Colonic mucosa (tissue), 4 donors: ENCODE results near the gene TSHZ2. TPM values are rescaled to one million over a fixed set of nuclear protein-coding genes. Genes with fewer than 3 reads are reported as not detected.

Experiments
- DNase-seq: peaks from one replicate; pipeline ENCODE4 v3.0.0-alpha.2; 2020
- H3K27ac ChIP-seq: fragments of 200-600 bp; one replicate; pipeline ENCODE4 v1.8.0; 2021
- H3K27me3 ChIP-seq: fragments of 200-600 bp; one replicate; pipeline ENCODE4 v1.8.0; 2021
- H3K36me3 ChIP-seq: fragments of 200-600 bp; one replicate; pipeline ENCODE4 v1.8.0; 2021
- H3K4me1 ChIP-seq: fragments of 200-600 bp; one replicate; pipeline ENCODE4 v1.8.0; 2021; ENCODE audit warnings: mild to moderate bottlenecking
- H3K4me3 ChIP-seq: fragments of 200-600 bp; one replicate; pipeline ENCODE4 v1.8.0; 2021
- H3K9ac ChIP-seq, 2 donors: one replicate each; pipeline ENCODE4 v1.7.0; 2013; ENCODE audit warnings: control low read depth in 2 of 2, low read depth in 2 of 2, low read length in 2 of 2
- H3K9me3 ChIP-seq: fragments of 200-600 bp; one replicate; pipeline ENCODE4 v1.8.0; 2021
- CTCF ChIP-seq: fragments of 200-600 bp; IDR thresholded peaks from one replicate; pipeline ENCODE4 v1.8.0; 2022; ENCODE audit warnings: antibody characterized with exemption, mild to moderate bottlenecking
- intact Hi-C: fragments of 100-400 bp; cut with DNase I; formaldehyde crosslinking; loops from one replicate; pipeline ENCODE4 v1.14.1; 2022
- total RNA-seq, 2 donors: library from RNA; stranded (reverse); fragmentation: NEBNext Ultra II Directional in 1 of 2; extraction: Animal tissue kit (Norgen Biotek cat#: 25700) in 1 of 2; gene quantifications; one replicate each; pipeline ENCODE4 v1.2.1, GENCODE V29; 2021
- donor health status: healthy.
- donor health status: DM: no; HTN: no; CAD: no.
- donor health status: DM: no; HTN: no; CAD: no.

TSHZ2 gene
- total RNA-seq, 2 donors from 2014 or later = 2.1 to 3.1 TPM

- Histone ChIP-seq H3K4me1 (no peaks in the 10 kb centered on the region), H3K27ac (no peak overlapping the region), H3K9me3 (no peaks in the 10 kb centered on the region), H3K9ac (no peak overlapping the region), H3K36me3 (no peaks in the 10 kb centered on the region), H3K4me3 (no peak overlapping the region), H3K27me3 (no peaks in the 10 kb centered on the region)
- DNase-seq = no peak
- no peak for TF ChIP-seq CTCF
- intact Hi-C loops = no loop called here
These were observed 176.6 kb downstream of the TSHZ2 start for GRCh38 chr20:53148771-53149147.

- Histone ChIP-seq H3K9ac (no peak overlapping the region), H3K9me3 (no peaks in the 10 kb centered on the region), H3K4me3 (no peak overlapping the region), H3K36me3 (no peaks in the 10 kb centered on the region), H3K4me1 (no peaks in the 10 kb centered on the region), H3K27ac (no peak overlapping the region), H3K27me3 (no peaks in the 10 kb centered on the region)
- intact Hi-C loops = no loop called here
- DNase-seq = no peak
- no peak for TF ChIP-seq CTCF
These were observed 177.2 kb downstream of the TSHZ2 start for GRCh38 chr20:53149148-53149889.

GRCh38 chr20:53149890-53150205 lies 177.7 kb downstream of the TSHZ2 start:
- H3K4me3 ChIP-seq = no peak overlapping the region
- no peak overlapping the region for H3K9ac ChIP-seq
- H3K4me1 ChIP-seq = no peaks in the 10 kb centered on the region
- H3K36me3 ChIP-seq = no peaks in the 10 kb centered on the region
- DNase-seq = peak; percentile 20
- H3K27me3 ChIP-seq = no peaks in the 10 kb centered on the region
- H3K9me3 ChIP-seq = no peaks in the 10 kb centered on the region
- TF ChIP-seq CTCF = no peak
- intact Hi-C loops = no loop called here
- no peak overlapping the region for H3K27ac ChIP-seq

- H3K36me3 ChIP-seq = no peaks in the 10 kb centered on the region
- no peak overlapping the region for H3K27ac ChIP-seq
- intact Hi-C loops = no loop called here
- DNase-seq = no peak
- no peaks in the 10 kb centered on the region for H3K9me3 ChIP-seq
- no peaks in the 10 kb centered on the region for H3K4me1 ChIP-seq
- no peaks in the 10 kb centered on the region for H3K27me3 ChIP-seq
- H3K9ac ChIP-seq = no peak overlapping the region
- no peak overlapping the region for H3K4me3 ChIP-seq
- no peak for TF ChIP-seq CTCF
These were observed 178.4 kb downstream of the TSHZ2 start for GRCh38 chr20:53150532-53150931.

GRCh38 chr20:53152228-53152627 lies 180.1 kb downstream of the TSHZ2 start:
- TF ChIP-seq CTCF = no peak
- H3K27me3 ChIP-seq = no peaks in the 10 kb centered on the region
- H3K36me3 ChIP-seq = no peaks in the 10 kb centered on the region
- H3K4me3 ChIP-seq = no peak overlapping the region
- no peaks in the 10 kb centered on the region for H3K4me1 ChIP-seq
- DNase-seq = no peak
- no peak overlapping the region for H3K27ac ChIP-seq
- H3K9ac ChIP-seq = no peak overlapping the region
- intact Hi-C loops = no loop called here
- no peaks in the 10 kb centered on the region for H3K9me3 ChIP-seq
